HepG2 (cell line): Measurements from ENCODE around the gene CD3G. TPM values are rescaled to one million over a fixed set of nuclear protein-coding genes. Genes with fewer than 3 reads are reported as not detected.

ENCODE experiments used
- AHR ChIP-seq: IDR thresholded peaks from 2 replicates; pipeline ENCODE4 v1.6.1; 2018; ENCODE audit warnings: missing genetic modification reagents, missing compliant biosample characterization
- DR1 ChIP-seq: sonication (generic); formaldehyde crosslinking; IDR thresholded peaks from 2 replicates; pipeline ENCODE4 v1.8.0; 2021; ENCODE audit warnings: mild to moderate bottlenecking, missing genetic modification reagents, inconsistent platforms
- E2F2 ChIP-seq: sonication (generic); formaldehyde crosslinking; IDR thresholded peaks from 2 replicates; pipeline ENCODE4 v1.4.0; 2020; ENCODE audit warnings: missing genetic modification reagents, borderline replicate concordance
- FOXP1 ChIP-seq, 2 experiments: fragments of 450-650 bp in 1 of 2; IDR thresholded peaks; 2 replicates each; pipeline ENCODE4 v1.6.1; 2017 to 2018; ENCODE audit warnings: antibody characterized with exemption in 1 of 2
- GATAD1 ChIP-seq: IDR thresholded peaks from 2 replicates; pipeline ENCODE4 v1.6.1; 2016; ENCODE audit warnings: missing genetic modification reagents, missing compliant biosample characterization
- GLI4 ChIP-seq: sonication (generic); formaldehyde crosslinking; IDR thresholded peaks from 2 replicates; pipeline ENCODE4 v1.5.1; 2020; ENCODE audit warnings: missing genetic modification reagents, mild to moderate bottlenecking, moderate library complexity, borderline replicate concordance
- HINFP ChIP-seq: sonication (generic); formaldehyde crosslinking; IDR thresholded peaks from 2 replicates; pipeline ENCODE4 v1.4.0; 2020; ENCODE audit warnings: low read depth, mild to moderate bottlenecking, missing genetic modification reagents
- HNRNPK ChIP-seq: fragments of 200-400 bp; formaldehyde crosslinking; IDR thresholded peaks from 2 replicates; pipeline ENCODE4 v1.6.1; 2018; ENCODE audit warnings: low read length, low read depth, moderate library complexity, mild to moderate bottlenecking; ENCODE audit not compliant: poor library complexity, severe bottlenecking
- HNRNPLL ChIP-seq: fragments of 200-400 bp; formaldehyde crosslinking; IDR thresholded peaks from 2 replicates; pipeline ENCODE4 v1.6.1; 2017; ENCODE audit warnings: mild to moderate bottlenecking, low read depth, low read length; ENCODE audit not compliant: poor library complexity, severe bottlenecking
- KAT8 ChIP-seq: IDR thresholded peaks from 2 replicates; pipeline ENCODE4 v1.6.1; 2016; ENCODE audit warnings: missing genetic modification reagents, missing compliant biosample characterization
- KDM1A ChIP-seq: IDR thresholded peaks from 2 replicates; pipeline ENCODE4 v1.6.1; 2016; ENCODE audit warnings: missing compliant biosample characterization
- KDM5A ChIP-seq: fragments of 200-600 bp; sonication (generic); IDR thresholded peaks from 2 replicates; pipeline ENCODE4 v1.7.0; 2018; ENCODE audit warnings: antibody characterized with exemption, mild to moderate bottlenecking, low read length, borderline replicate concordance
- NFATC3 ChIP-seq: sonication (generic); formaldehyde crosslinking; IDR thresholded peaks from 2 replicates; pipeline ENCODE4 v1.5.1; 2020; ENCODE audit warnings: mild to moderate bottlenecking, missing genetic modification reagents
- NR2F2 ChIP-seq: IDR thresholded peaks from 2 replicates; pipeline ENCODE4 v1.6.1; 2012; ENCODE audit warnings: low read depth, inconsistent platforms, borderline replicate concordance
- NRL ChIP-seq: sonication (generic); formaldehyde crosslinking; IDR thresholded peaks from 2 replicates; pipeline ENCODE4 v1.5.0; 2020; ENCODE audit warnings: missing genetic modification reagents, mild to moderate bottlenecking, moderate library complexity, borderline replicate concordance
- PITX1 ChIP-seq: sonication (generic); formaldehyde crosslinking; IDR thresholded peaks from 2 replicates; pipeline ENCODE4 v1.5.1; 2020; ENCODE audit warnings: mild to moderate bottlenecking, missing genetic modification reagents
- SALL1 ChIP-seq: sonication (generic); formaldehyde crosslinking; IDR thresholded peaks from 2 replicates; pipeline ENCODE4 v1.8.0; 2022; ENCODE audit warnings: mild to moderate bottlenecking, missing genetic modification reagents
- SMAD3 ChIP-seq: sonication (generic); formaldehyde crosslinking; IDR thresholded peaks from 2 replicates; pipeline ENCODE4 v1.4.0; 2020; ENCODE audit warnings: missing genetic modification reagents
- TEF ChIP-seq: sonication (generic); formaldehyde crosslinking; IDR thresholded peaks from 2 replicates; pipeline ENCODE4 v1.5.0; 2020; ENCODE audit warnings: missing genetic modification reagents
- ZEB1 ChIP-seq: IDR thresholded peaks from 2 replicates; pipeline ENCODE4 v1.6.1; 2012; ENCODE audit warnings: mild to moderate bottlenecking, low read depth, inconsistent platforms; ENCODE audit not compliant: insufficient replicate concordance
- ZIK1 ChIP-seq: sonication (generic); formaldehyde crosslinking; IDR thresholded peaks from 2 replicates; pipeline ENCODE4 v1.5.0; 2020; ENCODE audit warnings: mild to moderate bottlenecking, low read depth, missing genetic modification reagents, borderline replicate concordance
- ZNF33A ChIP-seq: sonication (generic); formaldehyde crosslinking; IDR thresholded peaks from 2 replicates; pipeline ENCODE4 v1.5.1; 2020; ENCODE audit warnings: missing genetic modification reagents, mild to moderate bottlenecking, moderate library complexity, borderline replicate concordance
- ZNF670 ChIP-seq: sonication (generic); formaldehyde crosslinking; IDR thresholded peaks from 2 replicates; pipeline ENCODE4 v1.8.0; 2022; ENCODE audit warnings: mild to moderate bottlenecking, missing genetic modification reagents, borderline replicate concordance
- polyA plus RNA-seq, 8 experiments: library from polyadenylated mRNA; depleted of rRNA in 3 of 8; stranded (reverse) in 7 of 8; unstranded in 1 of 8; fragments of >200 nt; fragmentation: Illumina TruSeq in 4 of 8; extraction: Trizol in 4 of 8; gene quantifications; 2 replicates each; pipeline versions ENCODE4 v1.2.1 to v1.2.3, GENCODE V29; 2011 to 2016; ENCODE audit warnings: low read depth in 4 of 8, missing spikeins in 1 of 8, mixed read lengths in 1 of 8; ENCODE audit not compliant: insufficient read depth in 1 of 8
- total RNA-seq, 5 experiments: library from RNA; depleted of rRNA; stranded (reverse); fragments of >200 nt; fragmentation: Illumina TruSeq; extraction: Trizol; gene quantifications; 2 replicates each; pipeline ENCODE4 v1.2.3, GENCODE V29; 2016; ENCODE audit warnings: low read depth in 1 of 5
- TF ChIP-seq, protein P1 (sequence below): sonication (generic); formaldehyde crosslinking; conservative IDR thresholded peaks from 2 replicates; pipeline ENCODE4 v1.4.0; 2020; ENCODE audit warnings: missing genetic modification reagents
- TF ChIP-seq, protein P2 (sequence below): IDR thresholded peaks from 2 replicates; pipeline ENCODE4 v1.6.1; 2016; ENCODE audit warnings: mild to moderate bottlenecking, missing biosample characterization, missing genetic modification reagents

Gene CD3G
- total and polyA plus RNA-seq, 2 of the 13 experiments (the other 11 are each of a cell fraction or from before 2014, with no cell fraction given) = not detected

GRCh38 chr11:118401151-118401879 lies 57.2 kb downstream of the CD3G start, which contains the start of gene ATP5MG (continued):
- TF ChIP-seq, protein P1, sequence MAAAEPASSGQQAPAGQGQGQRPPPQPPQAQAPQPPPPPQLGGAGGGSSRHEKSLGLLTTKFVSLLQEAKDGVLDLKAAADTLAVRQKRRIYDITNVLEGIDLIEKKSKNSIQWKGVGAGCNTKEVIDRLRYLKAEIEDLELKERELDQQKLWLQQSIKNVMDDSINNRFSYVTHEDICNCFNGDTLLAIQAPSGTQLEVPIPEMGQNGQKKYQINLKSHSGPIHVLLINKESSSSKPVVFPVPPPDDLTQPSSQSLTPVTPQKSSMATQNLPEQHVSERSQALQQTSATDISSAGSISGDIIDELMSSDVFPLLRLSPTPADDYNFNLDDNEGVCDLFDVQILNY (CRISPR knock-in tag) = peak; percentile 58; the same call in 1 of the 2 replicates
- no peak for TF ChIP-seq TEF (CRISPR knock-in tag)
- 0 out of 2 replicates have a peak, but pooled peaks have one; percentile 7 for TF ChIP-seq E2F2 (CRISPR knock-in tag)
- peak; percentile 91 for TF ChIP-seq GATAD1 (CRISPR knock-in tag)
- TF ChIP-seq NR2F2 = no peak; the same call in 1 of the 2 replicates
- TF ChIP-seq DR1 (CRISPR knock-in tag) = peak; percentile 76
- TF ChIP-seq ZNF33A (CRISPR knock-in tag) = peak; percentile 68; the same call in 1 of the 2 replicates
- peak; percentile 75; the same call in 1 of the 2 replicates for TF ChIP-seq ZNF670
- TF ChIP-seq GLI4 (CRISPR knock-in tag) = peak; percentile 64; the same call in 1 of the 2 replicates
- no peak for TF ChIP-seq HNRNPK
- peak; percentile 97 for TF ChIP-seq KDM5A
- TF ChIP-seq SALL1 (CRISPR knock-in tag) = peak; percentile 33; the same call in 1 of the 2 replicates
- 0 out of 2 replicates have a peak, but pooled peaks have one; percentile 18 for TF ChIP-seq NRL (CRISPR knock-in tag)
- TF ChIP-seq FOXP1 (IDR thresholded peaks at IDR 0.05) = no peak
- TF ChIP-seq FOXP1 (CRISPR knock-in tag; IDR thresholded peaks at IDR 0.05) = no peak
- peak; percentile 83 for TF ChIP-seq HNRNPLL
- peak; percentile 90; the same call in 1 of the 2 replicates for TF ChIP-seq NFATC3 (CRISPR knock-in tag)
- peak; percentile 47; the same call in 1 of the 2 replicates for TF ChIP-seq HINFP
- peak; percentile 87 for TF ChIP-seq KAT8 (CRISPR knock-in tag)
- TF ChIP-seq PITX1 = peak; percentile 48; the same call in 1 of the 2 replicates
- peak; percentile 60; the same call in 1 of the 2 replicates for TF ChIP-seq ZIK1
- peak; percentile 38; the same call in 1 of the 2 replicates for TF ChIP-seq SMAD3
- TF ChIP-seq AHR (CRISPR knock-in tag) = peak; percentile 33; the same call in 1 of the 2 replicates
- TF ChIP-seq, protein P2, sequence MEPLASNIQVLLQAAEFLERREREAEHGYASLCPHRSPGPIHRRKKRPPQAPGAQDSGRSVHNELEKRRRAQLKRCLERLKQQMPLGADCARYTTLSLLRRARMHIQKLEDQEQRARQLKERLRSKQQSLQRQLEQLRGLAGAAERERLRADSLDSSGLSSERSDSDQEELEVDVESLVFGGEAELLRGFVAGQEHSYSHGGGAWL (CRISPR knock-in tag) = no peak
- peak; percentile 45 for TF ChIP-seq ZEB1
- TF ChIP-seq KDM1A (CRISPR knock-in tag) = no peak
